ENCODE data around the gene MYH3. TPM values are rescaled to one million over a fixed set of nuclear protein-coding genes. Genes with fewer than 3 reads are reported as not detected.

The MYH3 gene
- total and polyA plus RNA-seq, 5 donors from 2014 or later, result 0.28 to 7.9 (median 0.41) TPM; not detected in 2

GRCh38 chr17:10612957-10613744 is 44.0 kb downstream of the MYH3 start:
- H3K4me3 Mint-ChIP-seq, result no peak overlapping the region
- Histone ChIP-seq H3K9me3 (ENCODE audit: control insufficient read depth in 2 of 2, low read length in 2 of 2) (no peaks in the 10 kb centered on the region), H3K36me3 (ENCODE audit: control insufficient read depth, insufficient read depth, low read length) (no peaks in the 10 kb centered on the region), H3K4me1 (ENCODE audit: control insufficient read depth, insufficient read depth, low read length, poor library complexity, severe bottlenecking) (no peaks in the 10 kb centered on the region), H3K4me3 (ENCODE audit: low read depth, low read length) (no peak overlapping the region), H3K27ac (ENCODE audit: insufficient read depth, low read length, poor library complexity, severe bottlenecking) (no peak overlapping the region), H3K27me3 (ENCODE audit: control insufficient read depth, insufficient read depth, low read length) (no peaks in the 10 kb centered on the region)
- DNase-seq, result no peak
- no peak overlapping the region for H3K27ac Mint-ChIP-seq
- ATAC-seq (ENCODE audit: low read depth in 2 of 2), result no peak
- peaks cover 0 to 2% (median 0%) of the 10 kb centered on the region in 4 donors for H3K4me1 Mint-ChIP-seq
- peaks cover 15% of the 10 kb centered on the region for H3K27me3 Mint-ChIP-seq
- H3K9me3 Mint-ChIP-seq, result peaks cover 0 to 2% (median 0%) of the 10 kb centered on the region in 7 donors
- H3K36me3 Mint-ChIP-seq, result no peaks in the 10 kb centered on the region

- DNase-seq (no peak), ATAC-seq (ENCODE audit: low read depth in 2 of 2) (no peak)
- Histone ChIP-seq H3K4me3 (ENCODE audit: low read depth, low read length) (no peak overlapping the region), H3K36me3 (ENCODE audit: control insufficient read depth, insufficient read depth, low read length) (no peaks in the 10 kb centered on the region), H3K4me1 (ENCODE audit: control insufficient read depth, insufficient read depth, low read length, poor library complexity, severe bottlenecking) (no peaks in the 10 kb centered on the region), H3K27ac (ENCODE audit: insufficient read depth, low read length, poor library complexity, severe bottlenecking) (no peak overlapping the region), H3K27me3 (ENCODE audit: control insufficient read depth, insufficient read depth, low read length) (no peaks in the 10 kb centered on the region), H3K9me3 (ENCODE audit: control insufficient read depth in 2 of 2, low read length in 2 of 2) (no peaks in the 10 kb centered on the region)
- H3K9me3 Mint-ChIP-seq, result no peaks in the 10 kb centered on the region
- no peaks in the 10 kb centered on the region for H3K36me3 Mint-ChIP-seq
- H3K4me3 Mint-ChIP-seq, result no peak overlapping the region
- no peaks in the 10 kb centered on the region for H3K4me1 Mint-ChIP-seq
- H3K27ac Mint-ChIP-seq, result peak overlapping the region in 1 of 3 donors; percentile 57
- peaks cover 8% of the 10 kb centered on the region for H3K27me3 Mint-ChIP-seq
Measured at GRCh38 chr17:10610884-10611283, 46.2 kb downstream of the MYH3 start.

- no peaks in the 10 kb centered on the region for H3K36me3 Mint-ChIP-seq
Measured at GRCh38 chr17:10608244-10608643, 48.9 kb downstream of the MYH3 start.

GRCh38 chr17:10606110-10606509 is 51.0 kb downstream of the MYH3 start:
- H3K9me3 ChIP-seq (ENCODE audit: control insufficient read depth in 2 of 2, low read length in 2 of 2), result no peaks in the 10 kb centered on the region
- H3K9me3 Mint-ChIP-seq, result peaks cover 0 to 2% (median 0%) of the 10 kb centered on the region in 7 donors
- H3K36me3 Mint-ChIP-seq, result no peaks in the 10 kb centered on the region
- H3K4me1 Mint-ChIP-seq, result no peaks in the 10 kb centered on the region
- DNase-seq (no peak), ATAC-seq (ENCODE audit: low read depth in 2 of 2) (no peak)
- peaks cover 13% of the 10 kb centered on the region for H3K27me3 Mint-ChIP-seq
- H3K27me3 ChIP-seq (ENCODE audit: control insufficient read depth, insufficient read depth, low read length), result no peaks in the 10 kb centered on the region
- no peak overlapping the region for H3K4me3 ChIP-seq (ENCODE audit: low read depth, low read length)
- H3K4me3 Mint-ChIP-seq, result no peak overlapping the region
- no peak overlapping the region for H3K27ac ChIP-seq (ENCODE audit: insufficient read depth, low read length, poor library complexity, severe bottlenecking)
- H3K4me1 ChIP-seq (ENCODE audit: control insufficient read depth, insufficient read depth, low read length, poor library complexity, severe bottlenecking), result no peaks in the 10 kb centered on the region
- H3K36me3 ChIP-seq (ENCODE audit: control insufficient read depth, insufficient read depth, low read length), result no peaks in the 10 kb centered on the region
- H3K27ac Mint-ChIP-seq, result no peak overlapping the region

More at GRCh38 chr17:10608244-10608643, 48.9 kb downstream of the MYH3 start:
- Mint-ChIP-seq H3K27ac (no peak overlapping the region), H3K4me1 (no peaks in the 10 kb centered on the region), H3K4me3 (no peak overlapping the region), H3K9me3 (no peaks in the 10 kb centered on the region), H3K27me3 (peaks cover 7% of the 10 kb centered on the region)
- ATAC-seq (ENCODE audit: low read depth in 2 of 2) (no peak), DNase-seq (no peak)
- no peaks in the 10 kb centered on the region for H3K4me1 ChIP-seq (ENCODE audit: control insufficient read depth, insufficient read depth, low read length, poor library complexity, severe bottlenecking)
- H3K36me3 ChIP-seq (ENCODE audit: control insufficient read depth, insufficient read depth, low read length), result no peaks in the 10 kb centered on the region
- no peaks in the 10 kb centered on the region for H3K9me3 ChIP-seq (ENCODE audit: control insufficient read depth in 2 of 2, low read length in 2 of 2)
- H3K27ac ChIP-seq (ENCODE audit: insufficient read depth, low read length, poor library complexity, severe bottlenecking), result no peak overlapping the region
- H3K27me3 ChIP-seq (ENCODE audit: control insufficient read depth, insufficient read depth, low read length), result no peaks in the 10 kb centered on the region
- no peak overlapping the region for H3K4me3 ChIP-seq (ENCODE audit: low read depth, low read length)

- no peaks in the 10 kb centered on the region for H3K9me3 ChIP-seq (ENCODE audit: control insufficient read depth in 2 of 2, low read length in 2 of 2)
- H3K27me3 ChIP-seq (ENCODE audit: control insufficient read depth, insufficient read depth, low read length), result no peaks in the 10 kb centered on the region
- no peaks in the 10 kb centered on the region for H3K4me1 ChIP-seq (ENCODE audit: control insufficient read depth, insufficient read depth, low read length, poor library complexity, severe bottlenecking)
- ATAC-seq (ENCODE audit: low read depth in 2 of 2), result no peak
- Mint-ChIP-seq H3K9me3 (peaks cover 0 to 2% (median 0%) of the 10 kb centered on the region in 7 donors), H3K4me3 (no peak overlapping the region), H3K4me1 (no peaks in the 10 kb centered on the region), H3K27ac (peak overlapping the region in 1 of 3 donors; percentile 79), H3K27me3 (peaks cover 13% of the 10 kb centered on the region), H3K36me3 (no peaks in the 10 kb centered on the region)
- peak in 1 of 3 donors; percentile 2 for DNase-seq
- H3K27ac ChIP-seq (ENCODE audit: insufficient read depth, low read length, poor library complexity, severe bottlenecking), result no peak overlapping the region
- no peak overlapping the region for H3K4me3 ChIP-seq (ENCODE audit: low read depth, low read length)
- H3K36me3 ChIP-seq (ENCODE audit: control insufficient read depth, insufficient read depth, low read length), result no peaks in the 10 kb centered on the region
Measured at GRCh38 chr17:10605221-10605783, 51.8 kb downstream of the MYH3 start.

- DNase-seq, result no peak
- Mint-ChIP-seq H3K9me3 (peaks cover 0 to 3% (median 0%) of the 10 kb centered on the region in 7 donors), H3K27me3 (peaks cover 13% of the 10 kb centered on the region), H3K4me1 (no peaks in the 10 kb centered on the region), H3K4me3 (no peak overlapping the region), H3K36me3 (no peaks in the 10 kb centered on the region), H3K27ac (no peak overlapping the region)
- H3K27ac ChIP-seq (ENCODE audit: insufficient read depth, low read length, poor library complexity, severe bottlenecking), result no peak overlapping the region
- H3K4me3 ChIP-seq (ENCODE audit: low read depth, low read length), result no peak overlapping the region
- no peaks in the 10 kb centered on the region for H3K36me3 ChIP-seq (ENCODE audit: control insufficient read depth, insufficient read depth, low read length)
- no peaks in the 10 kb centered on the region for H3K4me1 ChIP-seq (ENCODE audit: control insufficient read depth, insufficient read depth, low read length, poor library complexity, severe bottlenecking)
- no peaks in the 10 kb centered on the region for H3K27me3 ChIP-seq (ENCODE audit: control insufficient read depth, insufficient read depth, low read length)
- ATAC-seq (ENCODE audit: low read depth in 2 of 2), result no peak
- H3K9me3 ChIP-seq (ENCODE audit: control insufficient read depth in 2 of 2, low read length in 2 of 2), result no peaks in the 10 kb centered on the region
Measured at GRCh38 chr17:10604521-10604920, 52.6 kb downstream of the MYH3 start.

GRCh38 chr17:10603931-10604330 is 53.2 kb downstream of the MYH3 start:
- no peak overlapping the region for H3K27ac Mint-ChIP-seq
- H3K4me3 ChIP-seq (ENCODE audit: low read depth, low read length), result no peak overlapping the region
- DNase-seq (no peak), ATAC-seq (ENCODE audit: low read depth in 2 of 2) (no peak)
- H3K9me3 ChIP-seq (ENCODE audit: control insufficient read depth in 2 of 2, low read length in 2 of 2), result no peaks in the 10 kb centered on the region
- H3K36me3 Mint-ChIP-seq, result no peaks in the 10 kb centered on the region
- H3K27me3 Mint-ChIP-seq, result peaks cover 9% of the 10 kb centered on the region
- no peaks in the 10 kb centered on the region for H3K4me1 Mint-ChIP-seq
- no peaks in the 10 kb centered on the region for H3K27me3 ChIP-seq (ENCODE audit: control insufficient read depth, insufficient read depth, low read length)
- no peaks in the 10 kb centered on the region for H3K36me3 ChIP-seq (ENCODE audit: control insufficient read depth, insufficient read depth, low read length)
- H3K4me1 ChIP-seq (ENCODE audit: control insufficient read depth, insufficient read depth, low read length, poor library complexity, severe bottlenecking), result no peaks in the 10 kb centered on the region
- peaks cover 0 to 3% (median 0%) of the 10 kb centered on the region in 7 donors for H3K9me3 Mint-ChIP-seq
- H3K27ac ChIP-seq (ENCODE audit: insufficient read depth, low read length, poor library complexity, severe bottlenecking), result no peak overlapping the region
- H3K4me3 Mint-ChIP-seq, result no peak overlapping the region

GRCh38 chr17:10600571-10600970 is 56.5 kb downstream of the MYH3 start:
- peaks cover 9% of the 10 kb centered on the region for H3K27me3 Mint-ChIP-seq
- no peak overlapping the region for H3K27ac Mint-ChIP-seq
- H3K27me3 ChIP-seq (ENCODE audit: control insufficient read depth, insufficient read depth, low read length), result no peaks in the 10 kb centered on the region
- H3K4me1 Mint-ChIP-seq, result no peaks in the 10 kb centered on the region
- DNase-seq (no peak), ATAC-seq (ENCODE audit: low read depth in 2 of 2) (no peak)
- peak overlapping the region in 1 of 4 donors; percentile 45 for H3K4me3 Mint-ChIP-seq
- peaks cover 0 to 3% (median 0%) of the 10 kb centered on the region in 7 donors for H3K9me3 Mint-ChIP-seq
- H3K36me3 Mint-ChIP-seq, result no peaks in the 10 kb centered on the region
- no peaks in the 10 kb centered on the region for H3K9me3 ChIP-seq (ENCODE audit: control insufficient read depth in 2 of 2, low read length in 2 of 2)
- H3K36me3 ChIP-seq (ENCODE audit: control insufficient read depth, insufficient read depth, low read length), result no peaks in the 10 kb centered on the region
- no peak overlapping the region for H3K27ac ChIP-seq (ENCODE audit: insufficient read depth, low read length, poor library complexity, severe bottlenecking)
- H3K4me3 ChIP-seq (ENCODE audit: low read depth, low read length), result no peak overlapping the region
- H3K4me1 ChIP-seq (ENCODE audit: control insufficient read depth, insufficient read depth, low read length, poor library complexity, severe bottlenecking), result no peaks in the 10 kb centered on the region

Data from CD4-positive, CD25-positive, alpha-beta regulatory T cell (primary cell).